ENCODE measurements around the gene GINS2.
A peak's percentile ranks its signal among the peaks of the same experiment; 100 is the strongest.

GINS2 gene

DNA sequence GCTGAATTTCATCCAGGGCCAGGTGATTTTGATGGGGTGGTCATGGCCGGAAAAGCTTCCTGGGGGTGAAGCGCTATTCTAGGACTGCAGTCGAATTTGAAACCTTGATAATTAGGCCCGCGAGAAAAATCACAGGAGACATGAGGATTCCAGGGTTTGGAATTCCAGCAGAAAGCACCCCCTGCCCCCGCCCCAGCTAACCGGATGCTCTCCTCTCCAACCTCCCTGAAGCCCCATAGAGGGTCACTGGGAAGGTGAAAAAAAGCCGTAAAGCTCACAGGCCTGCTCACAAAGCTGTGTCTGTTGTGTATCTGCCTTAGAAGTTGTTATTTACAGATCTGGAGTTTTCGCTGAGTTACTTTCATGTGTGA, 1.2 kb upstream of the GINS2 start:
- no peak for DNase-seq (ENCODE audit: low read depth, low spot score)

DNA sequence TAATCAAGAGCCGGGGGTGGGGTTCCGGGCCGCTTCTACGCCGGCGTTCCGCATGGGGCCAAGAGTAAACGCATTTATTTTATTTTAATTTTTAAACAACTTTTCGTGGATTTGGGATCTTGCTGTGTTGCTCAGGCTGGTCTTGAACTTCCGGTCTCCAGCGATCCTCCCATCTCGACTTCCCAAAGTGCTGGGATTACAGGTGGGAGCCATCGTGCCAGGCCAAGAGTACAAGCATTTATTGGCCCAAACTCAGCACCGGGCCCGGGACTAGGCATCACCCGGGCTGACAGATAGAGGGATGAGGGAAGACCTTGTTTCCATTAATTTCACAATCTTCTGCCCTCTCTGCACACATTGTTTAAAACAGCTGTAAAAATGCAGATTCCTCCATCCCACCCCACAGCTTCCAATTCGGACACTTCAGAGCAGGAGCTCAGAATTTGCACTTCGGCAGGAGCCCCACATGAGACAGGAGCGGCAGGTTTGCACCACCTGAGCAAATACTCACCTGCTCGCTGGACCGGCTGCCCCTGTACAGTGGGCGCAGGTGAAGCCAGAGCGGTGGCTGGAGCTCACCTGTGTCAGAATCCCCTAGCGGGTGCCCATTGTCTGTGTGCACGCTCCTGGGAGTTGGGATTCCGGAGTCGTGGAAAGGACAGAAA, 663 bp upstream of the GINS2 start:
- no peak for DNase-seq (ENCODE audit: low read depth, low spot score)

DNA sequence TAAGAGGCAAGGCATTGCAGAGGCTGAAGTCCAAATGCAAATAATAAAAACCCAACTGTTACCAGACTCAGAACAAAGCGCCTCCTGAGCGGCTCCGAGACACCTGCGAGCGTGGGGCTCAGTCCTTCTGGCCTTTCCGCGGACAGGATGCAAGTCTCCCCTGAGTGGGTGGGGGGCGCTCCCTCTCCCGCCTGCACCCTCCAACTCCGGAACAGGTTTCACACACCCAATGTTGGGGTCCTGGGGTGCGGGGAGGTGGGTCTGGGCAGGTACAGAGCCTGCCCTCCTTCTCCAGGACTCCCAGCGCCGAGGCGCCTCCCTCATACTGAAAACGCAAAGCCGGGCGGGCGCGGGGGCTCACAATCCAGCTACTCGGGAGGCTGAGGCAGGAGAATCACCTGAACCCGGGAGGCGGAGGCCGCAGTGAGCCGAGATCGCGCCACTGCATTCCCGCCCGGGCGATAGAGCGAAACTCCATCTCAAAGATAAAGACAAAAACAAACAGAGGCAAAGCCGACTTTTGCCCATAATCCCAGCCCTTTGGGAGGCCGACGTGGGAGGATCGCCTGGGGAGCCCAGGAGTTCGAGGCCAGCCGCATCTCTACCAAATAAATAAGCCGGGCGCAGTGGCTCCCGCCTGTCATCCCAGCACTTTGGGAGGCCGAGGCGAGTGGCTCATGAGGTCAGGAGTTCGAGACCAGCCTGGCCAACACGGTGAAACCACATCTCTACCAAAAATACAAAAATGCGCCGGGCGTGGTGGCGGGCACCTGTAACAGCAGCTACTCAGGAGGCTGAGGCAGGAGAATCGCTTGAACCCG, 893 bp downstream of the GINS2 start:
- DNase-seq (ENCODE audit: low read depth, low spot score): no peak

DNA sequence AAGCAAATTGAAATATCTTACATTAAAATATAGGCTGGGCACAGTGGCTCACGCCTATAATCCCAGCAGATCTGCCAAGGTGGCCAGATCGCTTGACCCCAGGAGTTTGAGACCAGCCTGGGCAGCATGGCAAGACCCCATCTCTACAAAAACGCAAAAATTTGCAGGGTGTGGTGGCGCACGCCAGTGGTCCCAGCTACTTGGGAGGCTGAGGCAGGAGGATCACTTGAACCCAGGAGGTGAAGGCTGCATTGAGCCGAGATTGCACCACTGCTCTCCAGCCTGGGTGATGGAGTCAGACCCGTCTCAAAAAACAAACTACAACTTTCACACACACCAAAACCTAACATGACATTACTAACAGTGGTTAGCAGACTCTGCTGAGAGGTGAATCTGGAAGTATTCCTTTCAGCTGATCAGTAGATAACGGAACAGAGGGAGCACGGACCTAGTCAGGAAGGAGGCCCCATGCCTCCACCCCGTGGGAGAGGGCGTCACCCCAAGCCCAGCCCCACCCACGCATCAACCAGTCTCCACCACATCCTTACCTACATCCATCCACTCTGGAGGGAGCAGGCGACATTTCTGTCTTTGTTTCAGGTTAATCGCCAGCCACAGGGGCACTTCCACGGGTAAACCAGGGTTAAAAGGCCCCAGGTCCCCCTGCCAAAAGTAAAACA, 1.7 kb downstream of the GINS2 start:
- no peak for DNase-seq (ENCODE audit: low read depth, low spot score)

DNA sequence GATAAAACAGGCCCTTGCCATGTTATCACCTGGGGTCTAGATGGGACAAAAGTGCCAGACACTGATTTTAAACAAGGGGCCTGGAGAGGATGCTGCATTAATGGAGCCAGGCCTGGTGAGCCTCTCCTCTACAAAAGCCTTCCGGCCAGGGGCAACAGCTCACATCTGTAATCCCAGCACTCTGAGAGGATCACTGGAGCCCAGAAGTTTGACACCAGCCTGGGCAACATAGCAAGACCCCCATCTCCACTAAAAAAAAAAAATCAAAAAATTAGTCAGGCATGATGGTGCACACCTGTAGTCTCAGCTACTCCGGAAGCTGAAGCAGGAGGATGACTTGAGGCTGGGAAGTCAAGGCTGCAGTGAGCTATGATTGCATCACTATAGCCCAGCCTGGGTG, 3.5 kb downstream of the GINS2 start:
- no peak for DNase-seq (ENCODE audit: low read depth, low spot score)

DNA sequence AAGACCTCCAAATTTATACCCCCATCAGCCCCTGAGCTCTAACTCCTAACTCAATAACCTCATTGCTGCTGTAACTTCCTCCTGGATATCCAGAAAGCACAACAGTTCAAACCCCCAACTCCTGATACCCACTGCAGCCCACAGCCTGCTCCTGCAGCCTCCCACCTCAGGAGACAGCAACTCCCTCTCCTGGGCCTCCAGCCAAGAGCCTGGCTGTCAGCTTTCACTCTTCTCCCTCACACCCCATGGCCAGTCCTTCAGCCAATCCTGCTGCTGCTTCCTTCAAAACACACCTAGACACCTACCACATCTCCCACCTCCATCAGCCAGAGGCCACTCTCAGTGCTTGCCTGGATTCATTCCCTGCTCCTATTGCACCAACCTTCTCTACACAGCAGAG, 5.4 kb downstream of the GINS2 start:
- DNase-seq (ENCODE audit: low read depth, low spot score): no peak

DNA sequence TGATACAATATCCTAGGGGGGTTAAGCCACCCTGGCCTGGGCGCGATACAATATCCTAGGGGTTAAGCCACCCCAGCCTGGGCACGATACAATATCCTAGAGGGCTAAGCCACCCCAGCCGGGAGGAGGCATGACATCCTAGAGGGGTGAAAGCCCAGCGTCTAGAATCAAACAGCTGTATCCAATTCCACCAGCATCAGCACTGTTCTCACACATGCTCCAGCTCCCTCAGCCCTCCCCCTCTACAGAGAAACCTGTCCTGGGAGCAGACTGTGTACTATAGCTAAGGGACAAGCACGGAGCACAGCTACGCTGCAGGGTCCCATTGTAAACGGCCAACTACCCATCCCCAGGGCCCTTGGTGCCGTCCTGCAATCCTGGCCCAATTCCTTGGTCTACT, 6.2 kb downstream of the GINS2 start:
- no peak for DNase-seq (ENCODE audit: low read depth, low spot score)

DNA sequence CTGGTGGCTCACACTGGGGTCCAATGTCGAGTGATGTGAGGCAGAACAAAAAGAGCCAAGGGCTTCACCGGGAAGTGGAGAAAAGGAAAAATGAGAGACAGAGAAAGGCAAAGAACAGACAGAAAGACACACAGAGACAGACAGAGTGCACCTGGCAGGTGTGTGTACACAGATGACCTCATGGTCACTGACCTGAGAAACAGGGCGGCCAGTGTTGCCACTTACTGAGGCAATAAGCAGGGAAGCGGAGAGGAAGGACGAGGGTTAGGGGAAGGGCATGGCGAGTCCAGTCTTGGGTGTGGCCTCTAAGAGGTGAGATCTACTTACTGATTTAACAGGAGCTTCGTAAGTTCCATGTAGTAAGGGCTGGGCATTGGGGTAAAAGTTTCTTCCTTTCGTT, 7.5 kb downstream of the GINS2 start:
- no peak for DNase-seq (ENCODE audit: low read depth, low spot score)

DNA sequence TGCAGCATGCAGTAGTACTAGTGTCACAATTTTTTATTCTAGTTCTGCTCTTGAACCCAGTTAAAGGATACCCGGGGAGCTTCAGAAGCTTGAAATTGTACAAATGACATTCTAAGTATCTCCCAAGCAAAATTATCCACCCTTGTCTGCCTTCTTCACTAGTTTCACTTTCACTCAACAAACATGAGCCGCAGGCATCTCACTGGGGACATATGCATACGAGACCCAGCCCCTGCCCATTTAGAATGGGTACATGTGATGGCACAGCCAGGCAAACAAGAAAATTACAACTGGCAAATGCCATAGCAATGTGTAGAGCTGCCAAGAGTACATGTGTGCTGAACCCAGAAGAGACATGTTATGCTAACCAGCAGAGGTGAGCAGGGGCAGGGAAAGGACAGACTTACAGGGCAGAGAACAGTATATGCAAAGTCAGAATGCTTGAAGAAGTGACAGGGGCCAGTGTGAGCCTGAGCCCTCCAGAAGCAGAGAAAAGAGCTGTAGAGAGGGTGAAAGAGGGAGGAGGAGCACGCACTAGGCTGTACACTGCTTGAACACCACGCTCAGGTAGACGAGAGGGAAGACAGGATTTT, 8.3 kb downstream of the GINS2 start:
- DNase-seq (ENCODE audit: low read depth, low spot score): no peak

DNA sequence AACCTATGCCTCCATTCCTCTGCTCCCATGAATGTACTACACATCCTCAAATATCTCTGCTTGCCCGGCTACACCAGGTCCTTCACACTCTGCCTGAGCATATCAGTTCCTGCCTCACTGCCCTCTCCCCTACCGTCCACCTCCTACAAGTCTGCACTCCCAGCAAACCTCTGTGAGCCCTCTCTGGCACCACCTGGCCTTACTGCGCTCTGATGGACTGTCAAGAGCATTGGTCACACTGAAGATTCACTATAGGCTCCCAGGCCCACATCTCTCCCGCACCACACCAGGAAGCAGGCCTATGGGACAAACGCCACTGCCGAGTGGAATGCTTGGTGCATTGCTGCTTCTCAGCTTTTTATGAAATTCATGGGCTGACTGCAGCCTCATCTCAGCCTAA, 8.9 kb downstream of the GINS2 start:
- no peak for DNase-seq (ENCODE audit: low read depth, low spot score)

DNA sequence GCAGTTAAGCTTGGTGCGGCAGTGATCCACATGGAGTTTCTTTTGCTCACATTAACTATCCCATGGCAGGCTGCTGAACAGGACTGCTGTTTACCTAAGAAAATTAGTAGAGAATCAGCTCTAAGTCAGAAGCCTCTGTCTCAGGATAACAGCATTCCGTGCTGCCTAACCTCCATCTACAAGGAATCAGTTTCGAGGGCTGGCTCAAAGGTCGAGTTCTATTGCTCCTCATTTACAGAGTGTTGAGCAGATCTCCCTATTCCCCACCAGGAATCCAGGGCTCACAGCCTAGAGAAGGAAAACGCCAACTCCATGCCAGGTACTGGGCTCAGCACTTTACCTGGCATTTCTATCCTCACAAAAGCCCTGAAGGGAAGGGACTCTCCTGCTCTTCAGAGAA, 9.9 kb downstream of the GINS2 start:
- no peak for DNase-seq (ENCODE audit: low read depth, low spot score)

DNA sequence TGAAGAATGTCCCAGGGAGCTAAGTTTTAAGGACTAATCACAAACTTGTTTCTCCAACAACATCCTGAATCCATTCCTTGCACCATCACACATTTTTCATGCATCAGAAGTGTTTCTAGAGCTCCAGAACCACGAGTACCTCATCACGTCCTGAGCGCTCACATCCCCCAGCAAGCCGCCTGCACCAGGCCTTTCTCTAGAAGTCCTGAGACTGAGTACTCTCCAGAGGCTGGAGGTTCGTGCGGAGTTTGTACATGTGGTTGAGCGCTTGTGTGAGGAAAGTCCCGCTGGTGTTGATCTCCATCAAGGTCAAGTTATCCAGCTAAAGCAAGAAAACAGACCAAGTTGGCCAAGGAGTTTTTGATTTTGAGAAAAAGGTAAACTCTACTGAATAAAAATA, 10.7 kb downstream of the GINS2 start:
- no peak for DNase-seq (ENCODE audit: low read depth, low spot score)

DNA sequence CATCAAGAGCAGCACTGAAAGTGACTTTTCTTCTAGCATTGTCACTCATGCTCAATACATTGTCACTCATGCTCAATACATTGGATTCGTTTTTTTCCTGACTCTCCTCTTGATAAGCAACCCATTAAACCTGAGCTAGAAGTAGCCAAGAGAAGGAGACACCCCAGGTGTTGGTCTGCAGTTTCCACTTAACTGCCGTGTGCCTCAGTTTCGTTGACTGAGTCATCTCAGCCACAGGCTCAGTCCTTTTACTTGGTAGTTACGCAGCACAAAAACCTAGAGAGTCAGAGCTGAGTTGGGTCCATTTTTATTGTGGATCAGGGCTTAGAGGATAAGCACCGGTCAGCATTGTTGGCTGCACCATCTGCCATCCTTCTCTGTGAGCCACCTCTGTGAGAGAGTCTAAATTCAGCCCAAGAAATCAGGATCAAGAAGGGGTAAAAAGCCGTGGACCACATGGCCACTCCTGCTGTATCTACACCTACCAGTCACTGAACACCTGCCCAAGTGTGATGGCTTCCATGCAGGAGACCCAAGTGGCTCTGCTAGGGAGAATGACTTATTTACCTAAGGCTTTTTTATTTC, 11.3 kb downstream of the GINS2 start:
- no peak for DNase-seq (ENCODE audit: low read depth, low spot score)

DNA sequence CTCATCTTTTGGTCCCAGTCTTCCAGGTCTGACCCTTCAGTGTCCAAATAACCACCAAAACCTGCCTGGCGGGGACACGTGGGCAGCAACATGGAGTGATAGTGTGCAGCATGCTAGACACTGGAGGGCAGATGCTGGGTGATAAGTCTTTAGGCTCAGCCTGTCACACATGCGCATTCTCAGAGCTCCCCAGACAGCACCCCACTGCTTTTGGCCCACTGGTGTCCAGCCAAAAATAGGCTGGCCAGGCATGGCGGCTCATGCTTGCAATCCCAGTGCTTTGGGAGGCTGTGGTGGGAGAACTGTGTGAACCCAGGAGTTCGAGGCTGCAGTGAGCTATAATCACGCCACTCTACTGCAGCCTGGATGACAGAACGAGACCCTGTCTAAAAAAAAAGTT, 12.3 kb downstream of the GINS2 start:
- no peak for DNase-seq (ENCODE audit: low read depth, low spot score)

DNA sequence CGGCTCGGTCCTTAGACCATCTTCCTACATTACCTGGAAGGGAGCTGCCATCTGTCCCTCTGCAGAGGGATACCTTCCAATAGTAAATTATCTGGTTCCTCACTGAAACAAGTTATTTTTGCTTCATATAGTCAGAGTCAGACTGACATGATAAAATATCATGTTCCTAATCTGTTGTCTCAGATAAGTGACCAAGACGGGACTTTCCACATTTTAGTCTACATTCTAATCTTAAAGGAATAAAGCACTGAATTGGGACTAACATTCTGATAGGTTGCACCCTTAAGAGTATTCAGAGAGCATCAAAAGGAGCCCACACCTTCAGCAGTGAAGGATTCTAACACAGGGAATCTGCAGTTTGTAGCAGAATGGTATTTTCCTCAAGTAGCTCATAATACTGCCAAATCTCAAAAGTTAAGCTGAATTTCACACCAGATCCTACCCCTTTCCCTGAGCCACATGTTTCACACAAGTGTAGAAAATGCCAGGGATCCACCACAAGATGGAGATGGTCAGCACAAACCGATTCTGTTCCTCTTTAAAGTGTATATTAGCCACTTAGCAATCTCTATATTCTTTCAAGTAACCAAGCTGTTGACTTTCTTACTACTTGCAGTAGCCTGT, 13.4 kb downstream of the GINS2 start:
- peak; percentile 49 for DNase-seq (ENCODE audit: low read depth, low spot score)

DNA sequence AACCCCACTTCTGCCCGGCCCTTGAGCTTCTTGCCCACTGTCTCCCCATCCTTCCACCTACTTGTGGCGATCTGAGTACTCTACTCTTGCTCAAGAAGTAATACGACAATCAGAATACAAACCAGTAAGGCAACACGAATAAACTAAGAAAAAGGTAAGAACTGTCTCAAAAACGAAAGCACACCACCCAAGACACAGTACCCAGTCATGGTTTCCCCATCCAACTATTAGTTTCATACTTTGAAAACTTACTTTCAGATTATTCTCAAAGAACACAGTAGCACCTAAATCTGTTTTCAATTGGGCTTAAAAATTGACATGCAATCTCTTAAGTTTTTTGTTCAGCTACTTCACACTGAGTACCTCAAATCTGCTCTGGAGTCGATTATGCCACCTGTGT, 13.9 kb downstream of the GINS2 start:
- no peak for DNase-seq (ENCODE audit: low read depth, low spot score)

DNA sequence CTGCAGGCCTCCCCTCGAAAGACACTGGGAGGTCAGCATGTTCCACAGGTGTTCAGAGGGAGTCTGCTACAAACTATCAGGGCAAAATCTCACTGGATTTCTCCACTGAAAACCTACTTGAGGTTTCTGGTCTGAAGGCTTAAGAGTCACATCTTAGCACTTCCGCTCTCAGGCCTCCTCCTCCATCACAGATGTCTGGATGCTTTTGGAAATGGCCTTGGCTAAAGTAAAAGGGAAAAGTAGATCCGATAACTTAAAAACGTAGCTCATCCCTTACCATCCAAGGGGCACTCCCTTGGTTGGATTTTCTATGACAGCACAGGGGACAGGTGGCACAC, 14.4 kb downstream of the GINS2 start:
- no peak for DNase-seq (ENCODE audit: low read depth, low spot score)

DNA sequence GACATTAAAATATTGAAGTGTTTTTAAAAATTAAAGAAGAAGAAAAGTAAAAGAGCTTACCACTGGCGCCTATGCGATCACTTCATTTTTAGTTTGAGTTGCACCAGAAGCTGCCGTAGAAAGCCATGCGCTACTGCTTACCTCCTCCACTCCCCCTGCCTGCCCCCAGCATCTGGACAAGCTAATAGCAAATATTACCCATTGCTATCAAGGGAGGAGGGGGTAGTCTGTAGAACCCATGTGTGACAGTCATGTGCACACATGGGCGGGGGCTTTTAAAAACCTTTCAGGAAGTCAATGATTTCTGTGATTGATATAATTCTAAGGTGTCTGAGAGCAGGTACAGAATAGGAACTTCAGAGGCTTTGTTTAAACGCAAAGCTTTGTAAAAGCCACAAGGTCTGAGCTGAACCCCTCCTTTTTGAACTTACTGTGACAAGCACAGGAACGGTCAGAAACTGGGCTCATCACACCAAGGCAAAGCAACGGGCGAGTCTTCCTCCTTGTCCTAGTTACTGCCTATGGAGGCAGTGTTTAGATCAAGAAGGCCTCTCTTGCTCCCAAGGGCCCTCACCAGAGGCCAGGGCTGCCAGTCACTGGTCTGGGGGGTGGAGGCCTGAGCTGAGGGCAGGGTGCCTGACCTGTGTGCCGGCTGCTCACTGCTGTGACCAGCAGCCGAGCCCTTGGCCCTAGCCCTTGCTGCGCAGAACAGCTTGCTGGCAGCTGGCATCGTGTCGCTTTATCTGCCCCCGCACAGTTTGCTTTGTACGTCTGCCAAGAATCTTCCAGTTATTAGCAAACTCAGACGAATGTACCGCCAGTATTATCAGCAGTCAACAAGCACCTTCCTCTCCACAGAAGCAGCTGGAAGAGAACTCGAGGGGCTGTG, 15.0 kb downstream of the GINS2 start:
- DNase-seq (ENCODE audit: low read depth, low spot score): peak; percentile 72

DNA sequence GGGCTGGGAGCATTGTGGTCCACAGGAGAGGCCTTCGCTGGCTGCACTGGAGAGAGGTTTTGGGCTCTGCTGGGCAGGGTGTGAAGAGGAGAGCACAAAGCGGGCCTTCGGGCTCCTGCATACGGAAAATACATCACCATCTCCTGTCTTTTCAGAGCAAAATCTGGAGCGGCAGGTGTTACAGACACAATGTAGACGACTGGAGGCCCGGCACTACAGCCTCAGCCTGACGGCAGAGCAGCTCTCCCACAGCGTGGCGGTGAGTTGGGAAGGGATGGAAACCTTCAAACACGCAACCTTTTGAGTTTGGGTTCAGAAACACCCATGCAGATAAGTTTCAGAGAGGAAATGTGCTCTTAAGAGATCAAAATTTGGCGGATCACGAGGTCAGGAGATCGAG, 17.9 kb downstream of the GINS2 start:
- no peak for DNase-seq (ENCODE audit: low read depth, low spot score)

DNA sequence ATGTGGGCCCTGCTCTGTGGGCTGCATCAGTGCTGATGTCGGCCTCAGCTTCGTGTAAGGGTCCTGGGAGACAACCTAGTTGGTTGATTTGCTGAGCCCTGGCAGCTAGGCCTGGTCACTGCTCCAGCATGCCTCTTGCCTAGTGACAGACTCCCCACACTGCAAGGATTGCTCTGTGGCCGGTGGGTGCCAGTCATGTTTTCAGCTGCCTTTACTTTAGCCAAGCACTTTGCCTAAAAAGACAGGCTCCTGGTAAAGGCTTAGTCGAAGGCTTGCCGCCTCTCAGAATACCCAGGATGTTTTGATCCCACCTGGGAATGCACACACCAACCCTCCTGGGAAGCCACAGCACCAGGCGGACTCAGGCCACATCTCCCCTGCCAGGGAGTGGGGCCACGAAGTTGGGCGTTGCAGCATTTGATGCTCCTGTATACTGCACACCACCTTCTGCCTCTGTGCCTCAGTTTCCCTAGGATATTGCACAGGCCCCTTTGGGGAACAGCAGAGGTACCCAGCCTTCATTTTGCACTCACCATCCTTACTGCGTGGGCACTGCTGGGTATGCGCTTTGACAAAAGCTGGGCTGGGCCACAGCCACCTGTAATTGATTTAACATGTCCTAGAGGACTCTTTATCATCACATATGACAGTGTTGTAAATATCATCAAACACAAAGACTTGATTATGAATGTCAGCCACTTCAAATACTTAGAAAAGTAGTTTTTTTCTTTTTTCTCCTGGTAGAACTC, 19.9 kb downstream of the GINS2 start:
- no peak for DNase-seq (ENCODE audit: low read depth, low spot score)

Measured in astrocyte of the hippocampus (primary cell).